GM04504 (cell line): ENCODE results near the gene GBP3.
"Not testable (repeated sequence)": the region's sequence is repeated elsewhere in the genome, so short reads cannot be mapped to it uniquely, and the experiment has no call there.

Experiments
- DNase-seq: peaks from one replicate; pipeline ENCODE4 v3.0.0-alpha.2; 2012; ENCODE audit warnings: low read depth

The GBP3 gene

DNA sequence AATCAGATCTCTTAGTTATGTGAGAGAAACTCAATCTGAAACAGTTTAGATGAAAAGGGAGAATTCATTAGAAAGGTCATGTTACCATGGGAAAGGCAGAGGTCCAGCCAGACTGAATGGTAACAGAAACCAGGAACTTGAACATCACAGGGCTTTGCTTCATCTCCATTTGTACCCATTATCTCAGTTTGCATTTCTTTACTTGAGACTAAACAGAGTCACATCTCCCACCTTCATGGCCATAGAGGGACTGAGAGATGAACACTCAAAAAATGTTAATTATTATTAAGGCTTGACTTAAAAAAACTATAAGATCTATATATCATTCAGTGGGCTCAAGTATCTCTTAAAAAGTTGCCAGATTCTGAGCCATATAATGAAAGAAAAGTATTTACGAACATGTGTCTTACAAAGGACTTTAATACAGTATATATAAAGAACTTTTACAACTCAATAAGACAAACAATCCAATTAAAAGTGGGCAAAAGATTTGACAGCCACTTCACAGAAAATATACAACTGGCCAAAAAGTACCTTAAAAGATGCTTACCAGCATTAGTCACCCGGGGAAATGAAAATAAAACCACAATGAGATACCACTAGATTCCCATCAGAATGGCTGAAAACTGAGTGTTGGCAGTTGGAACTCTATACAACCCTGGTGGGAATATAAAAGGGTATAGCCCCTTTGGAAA lies 43.5 kb downstream of the GBP3 start:
- no peak for DNase-seq

DNA sequence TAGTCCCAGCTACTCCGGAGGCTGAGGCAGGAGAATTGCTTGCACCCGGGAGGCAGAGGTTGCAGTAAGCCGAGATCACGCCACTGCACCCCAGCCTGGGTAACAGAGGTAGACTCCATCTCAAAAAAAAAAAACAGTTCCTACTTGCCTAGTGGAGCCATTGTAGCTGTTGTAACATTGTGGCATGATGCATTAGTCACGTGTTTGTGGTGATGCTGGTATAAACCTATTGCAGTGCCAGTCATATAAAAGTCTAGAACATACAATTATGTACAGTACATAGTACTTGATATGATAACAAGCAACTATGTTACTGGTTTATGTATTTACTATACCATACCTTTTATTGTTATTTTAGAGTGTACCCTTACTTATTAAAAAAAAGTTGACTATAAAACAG lies 46.4 kb downstream of the GBP3 start:
- DNase-seq = no peak

DNA sequence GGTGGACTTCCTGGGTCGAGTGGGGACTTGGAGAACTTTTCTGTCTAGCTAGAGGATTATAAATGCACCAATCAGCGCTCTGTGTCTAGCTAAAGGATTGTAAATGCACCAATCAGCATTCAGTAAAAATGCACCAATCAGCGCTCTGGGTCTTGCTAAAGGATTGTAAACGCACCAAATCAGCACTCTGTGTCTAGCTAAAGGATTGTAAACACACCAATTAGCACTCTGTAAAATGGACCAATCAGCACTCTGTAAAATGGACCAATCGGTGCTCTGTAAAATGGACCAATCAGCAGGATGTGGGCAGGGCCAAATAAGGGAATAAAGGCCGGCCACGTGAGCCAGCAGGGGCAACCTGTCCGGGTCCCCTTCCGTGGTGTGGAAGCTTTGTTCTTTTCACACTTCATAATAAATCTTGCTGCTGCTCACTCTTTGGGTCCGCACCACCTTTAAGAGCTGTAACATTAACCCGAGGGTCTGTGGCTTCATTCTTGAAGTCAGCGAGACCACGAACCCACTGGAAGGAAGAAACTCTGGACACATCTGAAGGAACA lies 48.0 kb downstream of the GBP3 start:
- DNase-seq = not testable (repeated sequence)

DNA sequence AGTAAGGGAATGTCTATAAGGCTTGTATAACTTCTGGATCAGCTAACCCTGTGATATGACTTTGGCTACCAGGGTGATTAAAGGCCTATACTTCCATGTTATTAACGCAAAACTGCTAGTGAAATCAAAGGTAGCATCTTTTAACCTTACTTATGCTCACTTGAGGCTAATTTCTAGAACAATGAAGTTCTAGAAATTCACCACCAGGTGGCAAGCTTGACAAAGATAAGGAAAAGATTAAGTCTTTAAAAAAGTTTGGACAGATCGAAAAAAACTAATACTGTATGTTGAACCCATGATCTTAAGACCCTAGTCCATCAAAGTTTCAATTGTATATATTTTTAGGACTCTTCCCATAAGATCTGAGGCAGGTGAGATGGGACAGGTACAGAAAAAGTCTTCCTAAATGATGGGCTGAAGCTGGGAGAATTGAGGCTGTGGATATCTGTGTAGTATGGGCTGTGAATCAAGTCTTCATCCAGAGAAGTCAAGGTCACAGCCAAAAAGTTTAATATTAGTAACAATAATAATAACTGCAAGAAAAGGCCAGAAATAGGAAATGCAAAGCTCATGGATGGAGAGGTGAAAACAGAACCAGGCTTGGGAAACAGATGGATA lies 49.0 kb downstream of the GBP3 start:
- no peak for DNase-seq

DNA sequence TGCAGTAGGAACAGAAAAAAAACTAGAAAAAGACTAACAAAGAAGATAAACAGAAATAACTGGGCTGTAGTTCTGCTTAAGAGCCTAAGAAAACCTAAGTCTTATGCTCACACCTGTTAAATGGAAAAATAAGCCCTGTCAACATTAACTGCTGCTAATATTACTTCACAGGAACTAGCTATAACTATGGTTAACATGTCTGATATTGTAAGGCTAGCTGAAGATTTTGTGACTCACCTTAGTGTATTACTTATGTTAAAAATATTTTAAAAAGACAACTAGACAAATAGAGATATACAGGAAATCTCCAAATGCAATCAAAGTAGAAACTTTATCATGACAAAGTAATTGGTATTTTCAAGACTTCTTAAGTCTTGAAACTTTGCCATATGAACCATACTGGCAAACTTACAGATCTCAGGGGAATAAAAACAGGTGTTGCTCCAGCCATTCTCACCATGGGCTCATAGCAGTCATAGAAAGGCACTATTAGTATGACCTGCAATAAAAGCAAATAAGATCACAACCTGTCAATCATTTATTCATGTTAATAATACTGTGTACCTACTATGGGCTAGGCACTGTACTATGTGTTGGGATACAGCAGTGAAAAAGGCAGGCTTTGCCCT lies 60.9 kb downstream of the GBP3 start:
- no peak for DNase-seq

DNA sequence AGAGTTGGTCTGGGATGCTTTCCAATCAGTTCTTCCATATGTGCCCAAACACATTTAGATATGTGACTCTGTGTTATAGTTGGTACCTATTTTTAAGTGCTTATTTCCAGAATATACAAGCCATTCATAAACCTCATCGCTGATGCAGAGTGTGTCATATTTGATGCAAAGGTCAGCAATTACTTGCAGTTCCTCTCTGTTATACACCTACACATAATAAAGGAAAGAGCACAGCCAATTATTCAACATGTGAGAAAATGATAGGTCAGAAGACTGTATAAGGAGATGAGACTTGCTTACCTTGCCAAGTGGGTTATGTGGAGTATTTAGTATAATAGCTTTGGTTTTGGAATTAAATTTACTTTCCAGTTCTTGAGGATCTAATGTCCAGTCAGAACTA lies 61.6 kb downstream of the GBP3 start:
- no peak for DNase-seq
